ENCODE measurements around the gene CELA2B. TPM values are rescaled to one million over a fixed set of nuclear protein-coding genes. Genes with fewer than 3 reads are reported as not detected.

CELA2B gene
- polyA plus RNA-seq, 2 of the 4 experiments (the other 2 are of a cell fraction), result not detected

DNA sequence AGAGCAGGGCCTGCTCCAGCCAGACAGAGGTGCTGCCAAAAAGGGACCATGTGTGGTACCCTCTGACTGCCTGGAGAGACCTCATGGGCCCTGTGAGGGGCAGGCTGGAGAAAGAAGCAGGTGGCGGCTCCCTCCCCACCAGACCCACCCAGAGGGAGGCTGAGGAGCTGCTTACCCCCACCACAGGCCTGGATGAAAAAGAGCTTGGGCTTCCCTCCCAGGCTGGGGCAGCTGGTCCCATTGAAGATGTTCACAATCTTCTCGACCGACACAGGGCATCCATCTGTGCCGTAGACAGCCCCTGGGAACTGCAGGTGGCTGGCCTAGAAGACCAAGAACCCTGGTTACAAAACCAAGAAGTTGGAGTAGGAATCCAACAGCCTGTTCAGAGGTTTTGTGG is 28.5 kb downstream of the CELA2B start:
- TF ChIP-seq SREBF2 (IDR thresholded peaks at IDR 0.05) (no peak), JUNB (IDR thresholded peaks at IDR 0.05) (no peak), FOSL2 (IDR thresholded peaks at IDR 0.05) (no peak), FOSL2 (CRISPR knock-in tag; IDR thresholded peaks at IDR 0.05) (no peak)

DNA sequence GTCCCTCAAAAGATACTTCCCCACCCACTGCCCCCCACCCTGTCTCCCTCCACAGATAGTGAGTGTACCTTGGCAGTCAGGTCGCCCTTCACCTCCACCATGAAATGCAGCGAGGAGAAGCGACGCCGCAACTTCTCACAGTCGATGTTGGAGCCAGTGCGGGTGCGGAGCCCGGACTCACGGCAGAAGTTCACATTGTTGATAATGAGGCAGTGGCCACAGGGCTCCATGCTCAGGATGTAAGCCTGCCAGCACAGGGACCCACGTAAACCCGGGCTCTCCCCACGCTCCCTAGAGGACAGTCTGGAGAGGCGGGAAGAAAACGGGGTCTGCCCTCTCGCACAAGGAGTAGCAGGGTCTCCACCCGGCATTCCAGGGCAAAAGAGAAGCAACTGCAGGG is 30.9 kb downstream of the CELA2B start:
- no peak for TF ChIP-seq CHD4 (IDR thresholded peaks at IDR 0.05; ENCODE audit: borderline replicate concordance)
- no peak for TF ChIP-seq RAD21 (conservative IDR thresholded peaks at IDR 0.05 in 1 of 2, IDR thresholded peaks at IDR 0.05 in 1 of 2)
- no peak for TF ChIP-seq EHMT2 (IDR thresholded peaks at IDR 0.05; ENCODE audit: low read depth)
- no peak for TF ChIP-seq BHLHE40 (IDR thresholded peaks at IDR 0.05; ENCODE audit: low read depth, low read length)
- no peak for TF ChIP-seq MYC (IDR thresholded peaks at IDR 0.05; ENCODE audit: borderline replicate concordance, low read length)
- no peak for DNase-seq (ENCODE audit: low read depth in 1 of 2, low spot score in 1 of 2)
- Histone ChIP-seq H3K9me3 (no peaks in the 10 kb centered on the region), H3K4me1 (no peaks in the 10 kb centered on the region), H3K4me2 (no peak overlapping the region), H3K27ac (no peak overlapping the region), H3K4me3 (no peak overlapping the region)
- ChIA-PET CTCF (no interaction called here), POLR2A (no interaction called here)
- 96% methylated on average over 7 of the region's 17 CpGs for WGBS (ENCODE audit: missing lambda C conversion rate)
- ATAC-seq, result no peak
- FAIRE-seq, result no peak

More for the DNA sequence above, 28.5 kb downstream of the CELA2B start:
- FAIRE-seq (no peak), ATAC-seq (no peak), DNase-seq (ENCODE audit: low read depth in 1 of 2, low spot score in 1 of 2) (no peak)
- POLR2A ChIA-PET, result no interaction called here
- CTCF ChIA-PET, result interaction anchor here (2.0 kb wide), 1 partner anchor 181 kb away, joined by 6 read pairs; no protein-coding TSS in a partner anchor
- Histone ChIP-seq H3K27ac (no peak overlapping the region), H3K4me1 (no peaks in the 10 kb centered on the region), H3K4me3 (no peak overlapping the region), H3K4me2 (no peak overlapping the region), H3K9me3 (no peaks in the 10 kb centered on the region)
- WGBS (ENCODE audit: missing lambda C conversion rate), result 92% methylated on average over 4 of the region's 4 CpGs

DNA sequence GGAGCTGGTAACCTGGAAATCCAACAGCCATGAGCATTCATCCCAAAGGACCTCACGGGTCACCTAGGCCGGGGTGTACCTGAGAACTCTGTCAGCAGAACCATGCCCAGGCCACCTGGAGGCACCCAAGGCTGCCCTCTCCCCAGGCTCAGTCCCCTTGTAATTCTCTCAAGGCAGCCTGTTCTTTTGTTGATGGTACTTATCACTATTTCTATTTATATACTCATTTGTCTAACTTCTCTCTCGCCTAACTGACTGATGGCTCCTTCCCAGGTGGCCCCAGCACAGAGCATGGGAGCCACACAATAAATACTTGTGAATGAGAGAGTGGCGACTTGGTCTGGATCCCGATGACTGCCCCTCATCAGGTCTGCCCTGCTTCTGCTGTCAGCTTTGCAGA is 31.4 kb downstream of the CELA2B start:
- FAIRE-seq, result no peak
- TF ChIP-seq, protein P1, sequence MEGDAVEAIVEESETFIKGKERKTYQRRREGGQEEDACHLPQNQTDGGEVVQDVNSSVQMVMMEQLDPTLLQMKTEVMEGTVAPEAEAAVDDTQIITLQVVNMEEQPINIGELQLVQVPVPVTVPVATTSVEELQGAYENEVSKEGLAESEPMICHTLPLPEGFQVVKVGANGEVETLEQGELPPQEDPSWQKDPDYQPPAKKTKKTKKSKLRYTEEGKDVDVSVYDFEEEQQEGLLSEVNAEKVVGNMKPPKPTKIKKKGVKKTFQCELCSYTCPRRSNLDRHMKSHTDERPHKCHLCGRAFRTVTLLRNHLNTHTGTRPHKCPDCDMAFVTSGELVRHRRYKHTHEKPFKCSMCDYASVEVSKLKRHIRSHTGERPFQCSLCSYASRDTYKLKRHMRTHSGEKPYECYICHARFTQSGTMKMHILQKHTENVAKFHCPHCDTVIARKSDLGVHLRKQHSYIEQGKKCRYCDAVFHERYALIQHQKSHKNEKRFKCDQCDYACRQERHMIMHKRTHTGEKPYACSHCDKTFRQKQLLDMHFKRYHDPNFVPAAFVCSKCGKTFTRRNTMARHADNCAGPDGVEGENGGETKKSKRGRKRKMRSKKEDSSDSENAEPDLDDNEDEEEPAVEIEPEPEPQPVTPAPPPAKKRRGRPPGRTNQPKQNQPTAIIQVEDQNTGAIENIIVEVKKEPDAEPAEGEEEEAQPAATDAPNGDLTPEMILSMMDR (IDR thresholded peaks at IDR 0.05), result no peak
- Histone ChIP-seq H3K4me1 (no peaks in the 10 kb centered on the region), H3K4me3 (no peak overlapping the region), H3K9me3 (no peaks in the 10 kb centered on the region), H3K4me2 (no peak overlapping the region), H3K27ac (no peak overlapping the region)
- WGBS (ENCODE audit: missing lambda C conversion rate), result 82% methylated on average over 5 of the region's 5 CpGs
- ChIA-PET POLR2A (no interaction called here), CTCF (interaction anchor here (0.8 kb wide), 1 partner anchor 81 kb away, joined by 3 read pairs; no protein-coding TSS in a partner anchor)
- no peak for ATAC-seq
- no peak for DNase-seq (ENCODE audit: low read depth in 1 of 2, low spot score in 1 of 2)

DNA sequence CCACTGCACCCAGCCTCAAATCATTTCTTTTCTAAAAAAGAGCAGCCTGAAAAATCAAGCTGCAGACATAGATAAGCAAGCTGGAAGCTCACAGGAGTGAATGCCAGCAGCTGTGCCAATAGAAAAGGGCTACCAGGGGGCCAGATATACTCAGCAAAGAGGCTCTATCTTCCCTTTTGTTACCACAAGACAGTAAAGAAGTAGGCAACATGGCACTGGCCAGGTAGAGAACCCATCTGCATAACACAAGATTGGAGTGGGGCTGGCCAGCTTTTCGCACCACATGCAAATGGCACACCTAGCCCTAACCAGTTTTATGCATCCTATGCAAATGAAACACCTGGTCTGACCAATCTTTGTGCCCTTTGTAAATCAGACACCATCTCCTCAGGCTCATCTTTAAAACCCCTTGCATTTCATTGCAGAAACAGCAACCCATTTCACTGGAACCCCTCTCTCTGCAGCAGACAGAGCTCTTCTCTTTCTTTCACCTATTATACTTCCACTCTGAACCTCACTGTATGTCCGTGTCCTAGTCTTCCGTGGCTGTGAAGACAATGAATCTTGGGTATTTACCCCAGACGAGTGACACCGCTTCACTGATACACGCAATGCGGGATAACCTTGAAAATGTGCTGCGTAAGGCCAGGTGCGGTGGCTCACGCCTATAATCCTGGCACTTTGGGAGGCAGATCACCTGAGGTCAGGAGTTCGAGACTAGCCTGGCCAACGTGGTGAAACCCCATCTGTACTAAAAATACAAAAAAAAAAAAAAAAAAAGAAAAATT is 33.0 kb downstream of the CELA2B start:
- Histone ChIP-seq H3K4me1 (no peaks in the 10 kb centered on the region), H3K4me3 (no peak overlapping the region), H3K9me3 (no peaks in the 10 kb centered on the region), H3K27ac (no peak overlapping the region), H3K4me2 (no peak overlapping the region)
- WGBS (ENCODE audit: missing lambda C conversion rate), result 86% methylated on average over 12 of the region's 12 CpGs
- DNase-seq (ENCODE audit: low read depth in 1 of 2, low spot score in 1 of 2), result no peak
- TF ChIP-seq EP300 (IDR thresholded peaks at IDR 0.05) (no peak), CEBPB (IDR thresholded peaks at IDR 0.05) (no peak), CBX2 (IDR thresholded peaks at IDR 0.05; ENCODE audit: borderline replicate concordance, low read depth) (no peak), FOSL2 (IDR thresholded peaks at IDR 0.05) (no peak), FOSL2 (CRISPR knock-in tag; IDR thresholded peaks at IDR 0.05) (no peak), HOXB5 (CRISPR knock-in tag; IDR thresholded peaks at IDR 0.05) (no peak), HOXB13 (CRISPR knock-in tag; IDR thresholded peaks at IDR 0.05; ENCODE audit: low read depth) (no peak)
- TF ChIP-seq, protein P2, sequence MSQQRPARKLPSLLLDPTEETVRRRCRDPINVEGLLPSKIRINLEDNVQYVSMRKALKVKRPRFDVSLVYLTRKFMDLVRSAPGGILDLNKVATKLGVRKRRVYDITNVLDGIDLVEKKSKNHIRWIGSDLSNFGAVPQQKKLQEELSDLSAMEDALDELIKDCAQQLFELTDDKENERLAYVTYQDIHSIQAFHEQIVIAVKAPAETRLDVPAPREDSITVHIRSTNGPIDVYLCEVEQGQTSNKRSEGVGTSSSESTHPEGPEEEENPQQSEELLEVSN (IDR thresholded peaks at IDR 0.05; ENCODE audit: borderline replicate concordance, low read depth), result no peak
- TF ChIP-seq, protein P3, sequence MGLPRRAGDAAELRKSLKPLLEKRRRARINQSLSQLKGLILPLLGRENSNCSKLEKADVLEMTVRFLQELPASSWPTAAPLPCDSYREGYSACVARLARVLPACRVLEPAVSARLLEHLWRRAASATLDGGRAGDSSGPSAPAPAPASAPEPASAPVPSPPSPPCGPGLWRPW (IDR thresholded peaks at IDR 0.05), result no peak
- ATAC-seq, result no peak
- FAIRE-seq, result no peak
- CTCF ChIA-PET, result interaction anchor here (1.1 kb wide), 1 partner anchor 9 kb away, joined by 3 read pairs; no protein-coding TSS in a partner anchor
- POLR2A ChIA-PET, result no interaction called here

Measured in A549 (cell line).